HG02973 (cell line): ENCODE data around the gene ALOX15B.

Experiments
- ATAC-seq: cut with Tn5 transposase; IDR thresholded peaks from one replicate; pipeline ENCODE4 v1.9.1; 2021; ENCODE audit warnings: moderate library complexity; ENCODE audit not compliant: unreplicated experiment

ALOX15B gene

DNA sequence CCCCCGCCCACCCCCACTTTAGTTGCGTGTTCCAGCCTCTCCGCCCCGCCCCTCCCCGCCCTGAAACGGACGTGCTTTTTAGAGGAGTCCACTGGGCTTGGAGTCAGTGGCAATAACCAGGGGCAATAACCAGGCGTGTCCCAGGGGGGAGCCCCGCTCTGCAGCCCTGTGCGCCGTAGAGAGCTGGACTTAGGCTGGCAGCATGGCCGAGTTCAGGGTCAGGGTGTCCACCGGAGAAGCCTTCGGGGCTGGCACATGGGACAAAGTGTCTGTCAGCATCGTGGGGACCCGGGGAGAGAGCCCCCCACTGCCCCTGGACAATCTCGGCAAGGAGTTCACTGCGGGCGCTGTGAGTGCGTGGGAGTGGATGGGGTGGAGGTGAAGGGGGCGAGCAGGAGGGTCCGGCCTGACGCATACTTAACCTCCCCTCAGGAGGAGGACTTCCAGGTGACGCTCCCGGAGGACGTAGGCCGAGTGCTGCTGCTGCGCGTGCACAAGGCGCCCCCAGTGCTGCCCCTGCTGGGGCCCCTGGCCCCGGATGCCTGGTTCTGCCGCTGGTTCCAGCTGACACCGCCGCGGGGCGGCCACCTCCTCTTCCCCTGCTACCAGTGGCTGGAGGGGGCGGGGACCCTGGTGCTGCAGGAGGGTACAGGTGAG is at the start of gene ALOX15B:
TSS of gene ALOX15B (plus strand) at position 106 of the 657 bp plus-strand sequence. CDS start at position 203, 97 bp downstream.
- ATAC-seq, result no peak

DNA sequence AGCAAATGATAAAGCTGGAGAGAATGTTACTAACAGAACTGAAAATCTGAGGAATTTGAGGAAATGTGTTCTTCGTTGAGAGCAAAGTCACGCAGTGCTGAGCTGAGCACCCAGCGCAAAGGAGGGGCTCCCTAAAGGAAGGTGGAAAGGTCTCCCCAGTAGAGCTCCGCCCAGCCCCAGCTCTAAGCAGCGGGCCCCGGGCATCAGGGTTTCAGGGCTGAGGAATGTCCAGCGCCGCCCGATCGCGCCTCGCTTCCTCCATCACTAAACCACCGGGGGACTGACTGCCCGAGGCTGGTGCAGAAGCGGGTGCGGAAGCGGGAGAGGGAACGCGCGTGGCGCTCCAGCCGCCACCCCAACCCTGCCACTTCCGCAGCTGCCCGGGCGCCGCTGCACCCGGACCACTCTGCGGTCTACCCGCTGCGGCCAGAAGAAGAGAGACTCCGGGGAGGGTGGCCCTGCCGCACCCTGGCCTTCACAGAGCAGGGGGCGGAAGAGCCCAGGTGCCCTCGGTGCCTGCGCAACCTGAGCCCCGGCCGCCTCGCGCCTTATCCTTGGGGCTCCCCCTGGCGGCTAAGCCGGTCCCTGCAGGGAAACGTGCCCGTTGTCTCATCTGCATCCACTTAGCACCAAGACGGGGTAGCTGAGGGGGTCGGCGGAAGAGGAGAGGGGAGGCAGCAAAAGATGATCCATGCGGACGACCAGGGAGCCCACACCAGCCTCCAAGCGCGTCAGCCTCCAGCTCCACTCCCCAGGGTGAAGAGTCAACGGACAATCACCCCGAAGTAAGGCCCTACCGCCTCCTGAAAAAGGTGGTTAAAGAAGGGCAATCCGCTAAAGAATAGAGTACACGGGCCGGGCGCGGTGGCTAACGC is 48.8 kb upstream of the ALOX15B start:
- no peak for ATAC-seq

DNA sequence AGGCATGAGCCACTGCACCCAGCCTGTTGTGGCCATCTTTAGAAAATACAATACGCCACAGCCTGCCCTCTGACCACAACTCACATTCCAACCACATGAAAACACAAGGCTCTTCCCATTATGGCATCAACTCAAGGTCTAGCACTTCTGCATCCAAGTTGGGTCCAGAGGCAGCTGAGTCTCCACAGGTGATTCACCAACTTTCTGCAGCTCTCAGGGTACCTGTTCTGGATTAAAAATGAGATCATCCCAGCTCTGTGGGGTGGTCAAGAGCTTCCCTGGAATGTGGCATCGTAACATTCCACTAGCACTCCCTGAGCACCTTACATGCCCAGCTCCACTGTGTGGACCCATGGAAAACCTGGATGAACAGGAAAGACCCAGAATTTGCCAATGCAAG is 46.3 kb upstream of the ALOX15B start:
- ATAC-seq, result no peak

DNA sequence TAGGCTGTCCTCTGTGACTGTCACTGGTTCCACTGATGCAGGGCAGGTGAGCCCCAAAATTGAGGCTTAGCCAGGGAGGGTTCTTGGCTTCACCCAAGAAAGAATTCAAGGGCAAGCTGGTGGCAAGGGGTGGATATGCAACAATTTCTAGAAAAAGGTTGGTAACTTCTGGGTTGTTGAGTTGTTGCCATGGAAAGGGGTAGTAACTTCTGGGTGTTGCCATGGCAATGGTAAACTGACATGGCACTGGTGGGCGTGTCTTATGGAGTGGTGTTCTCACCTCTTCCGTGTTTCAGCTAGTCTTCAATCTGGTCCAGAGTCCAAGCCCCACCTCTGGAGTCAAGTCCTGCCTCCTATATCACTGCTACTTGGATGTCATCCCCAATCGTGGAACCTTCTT is 45.9 kb upstream of the ALOX15B start:
- ATAC-seq, result no peak

DNA sequence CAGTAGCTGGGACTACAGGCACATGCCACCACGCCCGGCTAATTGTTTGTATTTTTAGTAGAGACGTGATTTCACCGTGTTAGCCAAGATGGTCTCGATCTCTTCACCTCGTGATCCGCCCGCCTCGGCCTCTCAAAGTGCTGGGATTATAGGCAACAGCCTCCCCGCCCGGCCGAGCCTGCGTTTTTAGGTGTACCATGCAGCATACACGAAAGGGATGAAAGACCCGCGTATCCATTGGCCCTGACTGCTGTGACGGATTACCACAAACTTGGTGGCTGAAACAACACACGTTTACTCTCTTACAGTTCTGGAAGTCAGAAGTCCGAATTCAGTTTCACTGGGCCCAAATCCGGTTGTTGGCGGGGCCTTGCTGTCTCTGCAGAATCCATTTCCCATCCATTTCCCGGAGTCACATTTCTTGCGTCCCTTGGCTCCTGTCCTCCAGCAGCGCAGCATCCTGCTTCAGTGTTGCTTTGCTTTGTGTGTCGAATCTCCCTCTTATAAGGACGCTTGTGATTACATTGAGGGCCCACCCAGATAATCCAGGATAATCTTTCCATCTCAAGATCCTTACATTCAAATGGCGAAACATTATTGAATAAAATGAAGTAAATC is 44.8 kb upstream of the ALOX15B start:
- no peak for ATAC-seq

DNA sequence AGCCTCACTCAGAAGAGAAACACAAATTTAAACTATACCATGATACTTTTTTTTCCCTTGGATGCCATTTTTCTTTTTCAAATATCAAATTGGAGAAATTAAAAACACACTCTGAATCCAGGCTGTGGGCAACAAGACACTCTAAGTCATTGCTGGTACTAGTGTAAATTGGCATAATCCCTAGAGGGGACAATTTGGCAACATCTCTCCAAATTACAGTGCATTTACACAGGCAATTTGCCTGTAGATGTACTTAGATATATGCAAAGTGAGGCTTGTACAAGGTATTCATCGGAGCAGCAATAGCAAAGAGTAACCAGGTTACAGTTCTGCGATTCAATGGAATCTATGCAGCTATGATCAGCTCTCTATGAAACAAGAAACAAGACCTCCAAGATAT is 43.1 kb upstream of the ALOX15B start:
- ATAC-seq, result no peak

DNA sequence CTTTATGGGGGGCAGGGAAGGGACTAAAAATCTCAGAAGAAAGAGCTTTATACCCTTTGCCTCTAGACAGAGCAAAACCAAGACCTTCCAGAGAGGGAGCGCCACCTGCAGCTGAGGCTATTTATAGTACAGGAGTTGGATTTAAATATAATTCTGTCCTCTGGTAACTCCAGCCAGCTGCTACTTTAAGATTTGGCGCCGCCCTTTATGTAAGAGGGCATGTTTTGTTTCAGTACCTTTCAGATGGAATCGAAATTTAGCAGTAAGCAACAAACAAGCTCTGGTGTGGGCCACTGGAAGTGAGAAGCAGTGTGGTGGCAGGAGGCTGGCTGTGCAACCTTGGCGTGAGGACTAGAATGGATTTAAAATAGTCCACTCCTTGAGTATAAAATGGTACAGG is 41.7 kb upstream of the ALOX15B start:
- ATAC-seq, result no peak

- ATAC-seq, result no peak
Observed at GRCh38 chr17:8001976-8002720, 36.7 kb upstream of the ALOX15B start, which contains the start of gene GUCY2D. Gene GUCY2D (plus strand): TSS chr17:8002615. CDS start chr17:8003048, 433 bp downstream.

DNA sequence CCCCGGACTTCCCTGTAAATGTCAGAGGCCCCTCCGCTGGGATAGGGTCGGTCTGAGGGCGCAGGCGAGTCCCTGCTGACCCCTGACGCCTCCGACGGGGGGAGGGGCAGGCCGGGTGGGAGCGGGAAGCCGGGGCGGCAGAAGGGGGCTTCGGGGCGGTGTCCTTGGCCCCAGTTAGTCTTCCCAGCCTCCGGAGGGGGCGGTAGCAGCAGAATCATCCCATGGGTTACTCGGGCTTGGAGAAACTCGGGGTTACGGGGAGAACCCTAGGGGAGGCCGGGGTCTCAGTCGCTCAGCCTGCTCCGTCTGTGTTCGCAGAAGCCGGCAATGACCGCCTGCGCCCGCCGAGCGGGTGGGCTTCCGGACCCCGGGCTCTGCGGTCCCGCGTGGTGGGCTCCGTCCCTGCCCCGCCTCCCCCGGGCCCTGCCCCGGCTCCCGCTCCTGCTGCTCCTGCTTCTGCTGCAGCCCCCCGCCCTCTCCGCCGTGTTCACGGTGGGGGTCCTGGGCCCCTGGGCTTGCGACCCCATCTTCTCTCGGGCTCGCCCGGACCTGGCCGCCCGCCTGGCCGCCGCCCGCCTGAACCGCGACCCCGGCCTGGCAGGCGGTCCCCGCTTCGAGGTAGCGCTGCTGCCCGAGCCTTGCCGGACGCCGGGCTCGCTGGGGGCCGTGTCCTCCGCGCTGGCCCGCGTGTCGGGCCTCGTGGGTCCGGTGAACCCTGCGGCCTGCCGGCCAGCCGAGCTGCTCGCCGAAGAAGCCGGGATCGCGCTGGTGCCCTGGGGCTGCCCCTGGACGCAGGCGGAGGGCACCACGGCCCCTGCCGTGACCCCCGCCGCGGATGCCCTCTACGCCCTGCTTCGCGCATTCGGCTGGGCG is 35.9 kb upstream of the ALOX15B start:
- ATAC-seq, result no peak

GRCh38 chr17:8003594-8004181 is 35.2 kb upstream of the ALOX15B start:
- ATAC-seq, result no peak

DNA sequence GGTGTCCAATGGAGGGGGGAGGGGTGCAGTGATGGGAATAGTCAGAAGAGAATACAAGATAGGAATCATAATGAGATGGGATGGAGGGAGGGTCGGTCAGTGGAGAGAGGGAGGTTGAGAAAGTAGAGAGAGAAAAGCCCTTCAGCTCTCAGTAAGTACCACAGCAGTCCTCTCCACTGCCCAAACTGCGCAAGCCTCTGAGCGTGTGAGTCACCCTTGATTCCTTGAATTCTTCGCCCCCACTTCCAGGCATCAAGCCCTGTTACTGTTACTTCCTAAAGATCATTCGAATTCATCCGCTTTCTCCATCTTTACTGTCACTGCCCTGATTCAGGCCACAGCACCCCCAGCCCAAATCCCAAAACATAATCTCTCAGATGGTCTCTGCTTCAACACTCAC is 34.0 kb upstream of the ALOX15B start:
- no peak for ATAC-seq

DNA sequence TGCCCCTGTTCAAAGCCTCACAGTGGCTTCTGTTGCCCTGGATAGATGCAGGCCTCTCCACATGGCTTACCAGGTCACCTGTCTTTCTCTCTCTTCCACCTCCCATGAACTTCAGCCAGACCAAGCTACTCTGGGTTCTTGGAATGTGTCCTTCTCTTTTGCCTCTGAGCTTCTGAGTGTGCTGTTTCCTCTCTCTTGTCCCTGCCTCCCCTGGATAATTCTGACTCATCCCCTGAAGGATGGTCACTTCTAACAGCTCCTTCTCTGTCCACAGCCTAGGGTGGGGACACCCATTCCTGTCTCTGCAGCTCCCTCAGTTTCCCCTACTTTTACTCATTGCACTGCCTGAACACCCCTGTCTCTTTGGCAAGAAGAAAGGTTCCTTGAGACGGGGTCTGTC is 33.5 kb upstream of the ALOX15B start:
- ATAC-seq, result no peak

GRCh38 chr17:8005967-8006730 is 32.7 kb upstream of the ALOX15B start:
- no peak for ATAC-seq

DNA sequence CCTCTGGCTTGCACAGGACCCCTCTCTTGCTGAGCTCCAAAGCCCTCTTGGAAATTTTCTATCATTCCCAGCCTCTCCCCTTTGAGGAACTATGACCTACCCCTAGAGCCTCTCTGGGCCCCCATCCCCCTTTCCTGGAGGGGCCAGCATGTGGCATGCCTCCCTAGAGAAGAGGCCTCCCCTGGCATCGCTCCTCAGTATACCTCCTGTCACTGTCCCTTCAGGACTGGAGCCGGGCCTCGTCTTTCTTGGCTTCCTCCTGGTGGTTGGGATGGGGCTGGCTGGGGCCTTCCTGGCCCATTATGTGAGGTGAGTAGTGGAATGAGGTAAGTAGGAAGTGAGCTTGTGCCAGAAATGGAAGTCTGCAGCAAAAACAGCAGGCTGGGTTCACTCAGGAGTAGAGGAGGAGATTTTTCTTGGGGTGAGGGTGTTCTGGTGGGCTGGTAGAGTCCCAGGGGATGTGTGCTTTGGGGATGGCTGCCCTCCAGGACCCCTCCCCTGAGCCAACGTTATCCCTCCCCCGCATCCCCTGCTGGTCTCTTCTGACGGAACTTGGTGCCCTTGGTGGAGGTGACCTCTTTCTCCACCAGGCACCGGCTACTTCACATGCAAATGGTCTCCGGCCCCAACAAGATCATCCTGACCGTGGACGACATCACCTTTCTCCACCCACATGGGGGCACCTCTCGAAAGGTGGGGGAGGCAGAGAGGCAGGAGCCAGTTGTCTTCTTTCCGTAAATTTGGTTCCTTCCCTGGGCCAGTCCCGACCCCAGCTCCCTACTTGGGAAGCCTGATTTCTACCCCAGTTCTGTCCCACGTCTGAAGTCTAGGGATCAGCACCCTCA is 31.8 kb upstream of the ALOX15B start:
- ATAC-seq, result no peak

GRCh38 chr17:8007836-8008235 is 31.0 kb upstream of the ALOX15B start:
- ATAC-seq, result no peak

GRCh38 chr17:8012045-8012580 is 26.7 kb upstream of the ALOX15B start:
- ATAC-seq, result no peak

GRCh38 chr17:8012996-8013640 is 25.7 kb upstream of the ALOX15B start:
- ATAC-seq, result no peak
